Measurements from ENCODE around the gene WWOX. TPM values are rescaled to one million over a fixed set of nuclear protein-coding genes. Genes with fewer than 3 reads are reported as not detected.

WWOX gene
- total RNA-seq, 1 donor from 2014 or later = 43.2 TPM

- Mint-ChIP-seq H3K4me3 (ENCODE audit: low read depth) (no peak overlapping the region), H3K27ac (no peak overlapping the region), H3K4me1 (ENCODE audit: low read depth) (peaks cover 8% of the 10 kb centered on the region), H3K9me3 (ENCODE audit: low read depth) (peaks cover 3% of the 10 kb centered on the region), H3K27me3 (no peaks in the 10 kb centered on the region), H3K36me3 (ENCODE audit: insufficient read depth) (peaks cover 17% of the 10 kb centered on the region)
- TF ChIP-seq CTCF (IDR thresholded peaks at IDR 0.05; ENCODE audit: unreplicated experiment) = no peak
- DNase-seq (ENCODE audit: low spot score, unreplicated experiment) = no peak
Observed at GRCh38 chr16:78432451-78432850, 333.0 kb downstream of the WWOX start.

GRCh38 chr16:78433116-78433515 lies 333.7 kb downstream of the WWOX start:
- Mint-ChIP-seq H3K9me3 (ENCODE audit: low read depth) (peaks cover 3% of the 10 kb centered on the region), H3K27ac (no peak overlapping the region), H3K4me1 (ENCODE audit: low read depth) (peaks cover 8% of the 10 kb centered on the region), H3K36me3 (ENCODE audit: insufficient read depth) (peaks cover 17% of the 10 kb centered on the region), H3K4me3 (ENCODE audit: low read depth) (no peak overlapping the region), H3K27me3 (no peaks in the 10 kb centered on the region)
- TF ChIP-seq CTCF (IDR thresholded peaks at IDR 0.05; ENCODE audit: unreplicated experiment) = no peak
- DNase-seq (ENCODE audit: low spot score, unreplicated experiment) = no peak

- Mint-ChIP-seq H3K36me3 (ENCODE audit: insufficient read depth) (peaks cover 17% of the 10 kb centered on the region), H3K27me3 (no peaks in the 10 kb centered on the region), H3K9me3 (ENCODE audit: low read depth) (peaks cover 3% of the 10 kb centered on the region), H3K4me3 (ENCODE audit: low read depth) (no peak overlapping the region), H3K27ac (no peak overlapping the region), H3K4me1 (ENCODE audit: low read depth) (peaks cover 8% of the 10 kb centered on the region)
- DNase-seq (ENCODE audit: low spot score, unreplicated experiment) = no peak
- no peak for TF ChIP-seq CTCF (IDR thresholded peaks at IDR 0.05; ENCODE audit: unreplicated experiment)
Observed at GRCh38 chr16:78434401-78434800, 334.9 kb downstream of the WWOX start.

- peaks cover 3% of the 10 kb centered on the region for H3K9me3 Mint-ChIP-seq (ENCODE audit: low read depth)
- no peak overlapping the region for H3K27ac Mint-ChIP-seq
- H3K36me3 Mint-ChIP-seq (ENCODE audit: insufficient read depth) = peaks cover 14% of the 10 kb centered on the region
- H3K4me3 Mint-ChIP-seq (ENCODE audit: low read depth) = no peak overlapping the region
- DNase-seq (ENCODE audit: low spot score, unreplicated experiment) = no peak
- peaks cover 8% of the 10 kb centered on the region for H3K4me1 Mint-ChIP-seq (ENCODE audit: low read depth)
- TF ChIP-seq CTCF (IDR thresholded peaks at IDR 0.05; ENCODE audit: unreplicated experiment) = no peak
- no peaks in the 10 kb centered on the region for H3K27me3 Mint-ChIP-seq
Observed at GRCh38 chr16:78435260-78435659, 335.8 kb downstream of the WWOX start.

GRCh38 chr16:78436023-78436422 lies 336.6 kb downstream of the WWOX start:
- H3K27me3 Mint-ChIP-seq = no peaks in the 10 kb centered on the region
- H3K4me1 Mint-ChIP-seq (ENCODE audit: low read depth) = peaks cover 8% of the 10 kb centered on the region
- H3K36me3 Mint-ChIP-seq (ENCODE audit: insufficient read depth) = peaks cover 14% of the 10 kb centered on the region
- no peak for DNase-seq (ENCODE audit: low spot score, unreplicated experiment)
- no peak overlapping the region for H3K27ac Mint-ChIP-seq
- H3K9me3 Mint-ChIP-seq (ENCODE audit: low read depth) = peaks cover 3% of the 10 kb centered on the region
- no peak for TF ChIP-seq CTCF (IDR thresholded peaks at IDR 0.05; ENCODE audit: unreplicated experiment)
- H3K4me3 Mint-ChIP-seq (ENCODE audit: low read depth) = no peak overlapping the region
